WTC11 (cell line): ENCODE data around the gene MEIG1. TPM values are rescaled to one million over a fixed set of nuclear protein-coding genes. Genes with fewer than 3 reads are reported as not detected.

Source experiments
- ATAC-seq: fragments of 200-7000 bp; cut with Tn5 transposase; 2 replicates; pipeline ENCODE4 v1.10.0; 2021; ENCODE audit warnings: mild to moderate bottlenecking, moderate library complexity
- CTCF ChIA-PET: fragments of 300-600 bp; sonication (Branson Sonifier 250); formaldehyde crosslinking; loops from one replicate; lab custom pipeline; 2021; ENCODE audit warnings: antibody characterized with exemption; lab: Charles Lee
- POLR2A ChIA-PET: fragments of 350-600 bp; sonication (Branson Sonifier 250); formaldehyde crosslinking; loops from one replicate; lab custom pipeline; 2021; ENCODE audit warnings: antibody characterized with exemption; lab: Charles Lee
- DNase-seq: peaks from one replicate; pipeline ENCODE4 v3.0.0; 2021; ENCODE audit warnings: low spot score
- H3K27ac Mint-ChIP-seq: 2 replicates; pipeline ENCODE4 v1.8.0; 2021; ENCODE audit warnings: mixed read lengths
- H3K27me3 Mint-ChIP-seq: 2 replicates; pipeline ENCODE4 v1.8.0; 2021; ENCODE audit warnings: low read depth, mild to moderate bottlenecking, moderate library complexity, mixed read lengths
- H3K36me3 Mint-ChIP-seq: 2 replicates; pipeline ENCODE4 v1.8.0; 2021; ENCODE audit warnings: mixed read lengths
- H3K4me1 Mint-ChIP-seq: 2 replicates; pipeline ENCODE4 v1.8.0; 2022; ENCODE audit warnings: mixed read lengths
- H3K4me3 Mint-ChIP-seq: 2 replicates; pipeline ENCODE4 v1.8.0; 2021; ENCODE audit warnings: mild to moderate bottlenecking, moderate library complexity, mixed read lengths
- H3K9me3 Mint-ChIP-seq: 2 replicates; pipeline ENCODE4 v1.8.0; 2021; ENCODE audit warnings: mixed read lengths
- AR ChIP-seq: fragments of 250-450 bp; sonication (Bioruptor Pico); IDR thresholded peaks from 2 replicates; pipeline ENCODE4 v1.9.0; 2021; ENCODE audit warnings: mild to moderate bottlenecking
- CTCF ChIP-seq: fragments of 200-600 bp; IDR thresholded peaks from 2 replicates; pipeline ENCODE4 v1.8.0; 2022; ENCODE audit warnings: antibody characterized with exemption
- EMX1 ChIP-seq: fragments of 250-450 bp; sonication (Bioruptor Pico); IDR thresholded peaks from 2 replicates; pipeline ENCODE4 v1.8.0; 2021; ENCODE audit warnings: mild to moderate bottlenecking
- ERG ChIP-seq: fragments of 250-450 bp; sonication (Bioruptor Pico); IDR thresholded peaks from 2 replicates; pipeline ENCODE4 v1.8.0; 2021; ENCODE audit warnings: mild to moderate bottlenecking
- FOXK1 ChIP-seq: sonication (generic); formaldehyde crosslinking; IDR thresholded peaks from 2 replicates; pipeline ENCODE4 v1.8.0; 2022; ENCODE audit warnings: mild to moderate bottlenecking, moderate library complexity, missing genetic modification reagents
- FOXP1 ChIP-seq: sonication (generic); formaldehyde crosslinking; IDR thresholded peaks from 2 replicates; pipeline ENCODE4 v1.8.0; 2022; ENCODE audit warnings: missing genetic modification reagents, mild to moderate bottlenecking, moderate library complexity, borderline replicate concordance
- HMGXB4 ChIP-seq: sonication (generic); formaldehyde crosslinking; IDR thresholded peaks from 2 replicates; pipeline ENCODE4 v1.8.1; 2023; ENCODE audit warnings: mild to moderate bottlenecking, moderate library complexity, missing genetic modification reagents
- KAT7 ChIP-seq: sonication (generic); formaldehyde crosslinking; IDR thresholded peaks from 2 replicates; pipeline ENCODE4 v1.8.1; 2023; ENCODE audit warnings: missing genetic modification reagents, mild to moderate bottlenecking, borderline replicate concordance
- PRDM15 ChIP-seq: sonication (generic); formaldehyde crosslinking; IDR thresholded peaks from 2 replicates; pipeline ENCODE4 v1.8.0; 2022; ENCODE audit warnings: missing genetic modification reagents
- PREB ChIP-seq: sonication (generic); formaldehyde crosslinking; IDR thresholded peaks from 2 replicates; pipeline ENCODE4 v1.8.1; 2022; ENCODE audit warnings: mild to moderate bottlenecking, missing genetic modification reagents, moderate library complexity, borderline replicate concordance
- RORB ChIP-seq: fragments of 250-450 bp; sonication (Bioruptor Pico); IDR thresholded peaks from 2 replicates; pipeline ENCODE4 v1.9.0; 2021; ENCODE audit warnings: mild to moderate bottlenecking
- SMAD4 ChIP-seq: sonication (generic); formaldehyde crosslinking; IDR thresholded peaks from 2 replicates; pipeline ENCODE4 v1.8.0; 2022; ENCODE audit warnings: mild to moderate bottlenecking, missing genetic modification reagents
- STAT6 ChIP-seq: sonication (generic); formaldehyde crosslinking; conservative IDR thresholded peaks from 2 replicates; pipeline ENCODE4 v1.8.1; 2023; ENCODE audit warnings: mild to moderate bottlenecking, low read depth, missing genetic modification reagents, moderate library complexity
- ZNF232 ChIP-seq: sonication (generic); formaldehyde crosslinking; IDR thresholded peaks from 2 replicates; pipeline ENCODE4 v1.8.0; 2022; ENCODE audit warnings: mild to moderate bottlenecking, missing genetic modification reagents
- ZNF671 ChIP-seq: fragments of 250-450 bp; sonication (Bioruptor Pico); IDR thresholded peaks from 2 replicates; pipeline ENCODE4 v1.8.0; 2021; ENCODE audit warnings: mild to moderate bottlenecking
- total RNA-seq: library from RNA; stranded (reverse); gene quantifications from 3 replicates; pipeline ENCODE4 v1.2.3, GENCODE V29; 2021

The MEIG1 gene
- total RNA-seq, 1 experiment from 2014 or later = not detected

- DNase-seq = no peak
- Mint-ChIP-seq H3K9me3 (no peaks in the 10 kb centered on the region), H3K27ac (no peak overlapping the region), H3K36me3 (peaks cover 40% of the 10 kb centered on the region), H3K27me3 (no peaks in the 10 kb centered on the region), H3K4me3 (no peak overlapping the region), H3K4me1 (no peaks in the 10 kb centered on the region)
- CTCF ChIA-PET = no interaction called here
- TF ChIP-seq FOXP1 (CRISPR knock-in tag) (no peak), ERG (CRISPR knock-in tag) (no peak)
- no peak for ATAC-seq
- POLR2A ChIA-PET = no interaction called here
Observed at GRCh38 chr10:14924013-14924412, 35.2 kb upstream of the MEIG1 start.

- DNase-seq = no peak
- Mint-ChIP-seq H3K4me3 (no peak overlapping the region), H3K9me3 (no peaks in the 10 kb centered on the region), H3K4me1 (no peaks in the 10 kb centered on the region), H3K27me3 (no peaks in the 10 kb centered on the region), H3K36me3 (peaks cover 31% of the 10 kb centered on the region), H3K27ac (no peak overlapping the region)
- ChIA-PET POLR2A (no interaction called here), CTCF (no interaction called here)
- ATAC-seq = no peak
- TF ChIP-seq ZNF232 (CRISPR knock-in tag) (no peak), EMX1 (CRISPR knock-in tag) (no peak), STAT6 (CRISPR knock-in tag) (no peak), KAT7 (no peak), PREB (CRISPR knock-in tag) (no peak), ERG (CRISPR knock-in tag) (no peak), HMGXB4 (CRISPR knock-in tag) (no peak), CTCF (no peak), AR (no peak), FOXK1 (CRISPR knock-in tag) (no peak), PRDM15 (CRISPR knock-in tag) (no peak), ZNF671 (no peak), RORB (CRISPR knock-in tag) (no peak), SMAD4 (CRISPR knock-in tag) (no peak)
Observed at GRCh38 chr10:14925268-14925667, 33.9 kb upstream of the MEIG1 start.
